ENCODE measurements around the gene PDLIM7. TPM values are rescaled to one million over a fixed set of nuclear protein-coding genes. Genes with fewer than 3 reads are reported as not detected.

Gene PDLIM7
- total and polyA plus RNA-seq, 10 of the 15 experiments (the other 5 are each of a cell fraction or from before 2014, with no cell fraction given), result 0.82 to 36.6 (median 19.3) TPM

DNA sequence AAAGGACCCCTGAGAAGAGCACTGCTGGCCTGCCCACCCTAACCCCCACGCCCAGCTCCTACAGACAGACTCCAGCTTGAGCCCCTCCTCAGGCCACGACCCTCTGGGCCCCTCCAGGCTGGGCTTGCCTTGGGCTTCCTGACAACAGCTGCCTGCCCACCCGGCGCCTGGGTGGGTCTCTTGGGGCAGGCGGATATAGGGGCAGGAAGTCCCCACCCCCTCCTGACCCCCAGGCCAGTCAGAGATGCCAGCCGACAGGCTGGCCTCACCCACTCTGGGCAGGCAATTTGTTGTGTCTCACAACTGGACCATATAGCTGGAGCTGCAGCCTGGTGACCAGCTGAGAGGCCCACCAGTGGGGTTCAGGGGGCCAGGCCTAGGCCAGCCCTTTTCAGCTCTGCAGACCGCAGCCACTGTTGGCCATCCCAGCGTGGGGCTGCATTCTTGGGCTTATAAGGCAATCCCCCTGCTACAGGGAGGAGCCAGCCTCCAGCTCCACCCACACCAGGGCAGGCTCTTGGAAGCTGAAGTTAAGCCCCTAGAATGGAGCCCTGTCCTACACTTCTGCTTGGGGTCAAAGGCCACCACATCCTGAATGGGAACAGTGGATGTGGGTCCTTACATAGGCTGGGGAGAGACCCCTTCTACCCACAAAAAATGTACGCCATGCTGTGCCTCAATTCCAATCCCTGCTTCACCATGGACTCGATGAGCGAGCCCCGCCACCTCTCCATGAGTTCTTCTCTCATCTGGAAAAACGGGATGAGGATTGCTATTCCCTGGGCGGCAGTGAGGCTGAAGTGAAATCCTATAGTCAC lies 2.0 kb downstream of the PDLIM7 start (continued):
- TF ChIP-seq, protein P1, sequence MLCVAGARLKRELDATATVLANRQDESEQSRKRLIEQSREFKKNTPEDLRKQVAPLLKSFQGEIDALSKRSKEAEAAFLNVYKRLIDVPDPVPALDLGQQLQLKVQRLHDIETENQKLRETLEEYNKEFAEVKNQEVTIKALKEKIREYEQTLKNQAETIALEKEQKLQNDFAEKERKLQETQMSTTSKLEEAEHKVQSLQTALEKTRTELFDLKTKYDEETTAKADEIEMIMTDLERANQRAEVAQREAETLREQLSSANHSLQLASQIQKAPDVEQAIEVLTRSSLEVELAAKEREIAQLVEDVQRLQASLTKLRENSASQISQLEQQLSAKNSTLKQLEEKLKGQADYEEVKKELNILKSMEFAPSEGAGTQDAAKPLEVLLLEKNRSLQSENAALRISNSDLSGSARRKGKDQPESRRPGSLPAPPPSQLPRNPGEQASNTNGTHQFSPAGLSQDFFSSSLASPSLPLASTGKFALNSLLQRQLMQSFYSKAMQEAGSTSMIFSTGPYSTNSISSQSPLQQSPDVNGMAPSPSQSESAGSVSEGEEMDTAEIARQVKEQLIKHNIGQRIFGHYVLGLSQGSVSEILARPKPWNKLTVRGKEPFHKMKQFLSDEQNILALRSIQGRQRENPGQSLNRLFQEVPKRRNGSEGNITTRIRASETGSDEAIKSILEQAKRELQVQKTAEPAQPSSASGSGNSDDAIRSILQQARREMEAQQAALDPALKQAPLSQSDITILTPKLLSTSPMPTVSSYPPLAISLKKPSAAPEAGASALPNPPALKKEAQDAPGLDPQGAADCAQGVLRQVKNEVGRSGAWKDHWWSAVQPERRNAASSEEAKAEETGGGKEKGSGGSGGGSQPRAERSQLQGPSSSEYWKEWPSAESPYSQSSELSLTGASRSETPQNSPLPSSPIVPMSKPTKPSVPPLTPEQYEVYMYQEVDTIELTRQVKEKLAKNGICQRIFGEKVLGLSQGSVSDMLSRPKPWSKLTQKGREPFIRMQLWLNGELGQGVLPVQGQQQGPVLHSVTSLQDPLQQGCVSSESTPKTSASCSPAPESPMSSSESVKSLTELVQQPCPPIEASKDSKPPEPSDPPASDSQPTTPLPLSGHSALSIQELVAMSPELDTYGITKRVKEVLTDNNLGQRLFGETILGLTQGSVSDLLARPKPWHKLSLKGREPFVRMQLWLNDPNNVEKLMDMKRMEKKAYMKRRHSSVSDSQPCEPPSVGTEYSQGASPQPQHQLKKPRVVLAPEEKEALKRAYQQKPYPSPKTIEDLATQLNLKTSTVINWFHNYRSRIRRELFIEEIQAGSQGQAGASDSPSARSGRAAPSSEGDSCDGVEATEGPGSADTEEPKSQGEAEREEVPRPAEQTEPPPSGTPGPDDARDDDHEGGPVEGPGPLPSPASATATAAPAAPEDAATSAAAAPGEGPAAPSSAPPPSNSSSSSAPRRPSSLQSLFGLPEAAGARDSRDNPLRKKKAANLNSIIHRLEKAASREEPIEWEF (IDR thresholded peaks at IDR 0.05; ENCODE audit: insufficient replicate concordance, low read depth, low read length), result no peak
- TF ChIP-seq, protein P2, sequence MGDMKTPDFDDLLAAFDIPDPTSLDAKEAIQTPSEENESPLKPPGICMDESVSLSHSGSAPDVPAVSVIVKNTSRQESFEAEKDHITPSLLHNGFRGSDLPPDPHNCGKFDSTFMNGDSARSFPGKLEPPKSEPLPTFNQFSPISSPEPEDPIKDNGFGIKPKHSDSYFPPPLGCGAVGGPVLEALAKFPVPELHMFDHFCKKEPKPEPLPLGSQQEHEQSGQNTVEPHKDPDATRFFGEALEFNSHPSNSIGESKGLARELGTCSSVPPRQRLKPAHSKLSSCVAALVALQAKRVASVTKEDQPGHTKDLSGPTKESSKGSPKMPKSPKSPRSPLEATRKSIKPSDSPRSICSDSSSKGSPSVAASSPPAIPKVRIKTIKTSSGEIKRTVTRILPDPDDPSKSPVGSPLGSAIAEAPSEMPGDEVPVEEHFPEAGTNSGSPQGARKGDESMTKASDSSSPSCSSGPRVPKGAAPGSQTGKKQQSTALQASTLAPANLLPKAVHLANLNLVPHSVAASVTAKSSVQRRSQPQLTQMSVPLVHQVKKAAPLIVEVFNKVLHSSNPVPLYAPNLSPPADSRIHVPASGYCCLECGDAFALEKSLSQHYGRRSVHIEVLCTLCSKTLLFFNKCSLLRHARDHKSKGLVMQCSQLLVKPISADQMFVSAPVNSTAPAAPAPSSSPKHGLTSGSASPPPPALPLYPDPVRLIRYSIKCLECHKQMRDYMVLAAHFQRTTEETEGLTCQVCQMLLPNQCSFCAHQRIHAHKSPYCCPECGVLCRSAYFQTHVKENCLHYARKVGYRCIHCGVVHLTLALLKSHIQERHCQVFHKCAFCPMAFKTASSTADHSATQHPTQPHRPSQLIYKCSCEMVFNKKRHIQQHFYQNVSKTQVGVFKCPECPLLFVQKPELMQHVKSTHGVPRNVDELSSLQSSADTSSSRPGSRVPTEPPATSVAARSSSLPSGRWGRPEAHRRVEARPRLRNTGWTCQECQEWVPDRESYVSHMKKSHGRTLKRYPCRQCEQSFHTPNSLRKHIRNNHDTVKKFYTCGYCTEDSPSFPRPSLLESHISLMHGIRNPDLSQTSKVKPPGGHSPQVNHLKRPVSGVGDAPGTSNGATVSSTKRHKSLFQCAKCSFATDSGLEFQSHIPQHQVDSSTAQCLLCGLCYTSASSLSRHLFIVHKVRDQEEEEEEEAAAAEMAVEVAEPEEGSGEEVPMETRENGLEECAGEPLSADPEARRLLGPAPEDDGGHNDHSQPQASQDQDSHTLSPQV (IDR thresholded peaks at IDR 0.05), result no peak
- TF ChIP-seq LARP7 (IDR thresholded peaks at IDR 0.05) (no peak), SREBF2 (IDR thresholded peaks at IDR 0.05; ENCODE audit: low read length) (no peak), TBL1XR1 (IDR thresholded peaks at IDR 0.05; ENCODE audit: low read depth, low read length) (no peak), ZNF384 (IDR thresholded peaks at IDR 0.05; ENCODE audit: borderline replicate concordance, low read depth, low read length) (no peak), CBX3 (IDR thresholded peaks at IDR 0.05; ENCODE audit: borderline replicate concordance, low read depth) (no peak)

Measured in GM12878 (cell line).